ENCODE measurements around the gene ZNF345. TPM values are rescaled to one million over a fixed set of nuclear protein-coding genes. Genes with fewer than 3 reads are reported as not detected.

Gene ZNF345
- 0.10 to 0.36 TPM (median 0.34 TPM) in 3 of 5 replicates, not detected in the others for total RNA-seq (2022; extraction: Qiagen RNA extraction; ENCODE audit: low read depth)

DNA sequence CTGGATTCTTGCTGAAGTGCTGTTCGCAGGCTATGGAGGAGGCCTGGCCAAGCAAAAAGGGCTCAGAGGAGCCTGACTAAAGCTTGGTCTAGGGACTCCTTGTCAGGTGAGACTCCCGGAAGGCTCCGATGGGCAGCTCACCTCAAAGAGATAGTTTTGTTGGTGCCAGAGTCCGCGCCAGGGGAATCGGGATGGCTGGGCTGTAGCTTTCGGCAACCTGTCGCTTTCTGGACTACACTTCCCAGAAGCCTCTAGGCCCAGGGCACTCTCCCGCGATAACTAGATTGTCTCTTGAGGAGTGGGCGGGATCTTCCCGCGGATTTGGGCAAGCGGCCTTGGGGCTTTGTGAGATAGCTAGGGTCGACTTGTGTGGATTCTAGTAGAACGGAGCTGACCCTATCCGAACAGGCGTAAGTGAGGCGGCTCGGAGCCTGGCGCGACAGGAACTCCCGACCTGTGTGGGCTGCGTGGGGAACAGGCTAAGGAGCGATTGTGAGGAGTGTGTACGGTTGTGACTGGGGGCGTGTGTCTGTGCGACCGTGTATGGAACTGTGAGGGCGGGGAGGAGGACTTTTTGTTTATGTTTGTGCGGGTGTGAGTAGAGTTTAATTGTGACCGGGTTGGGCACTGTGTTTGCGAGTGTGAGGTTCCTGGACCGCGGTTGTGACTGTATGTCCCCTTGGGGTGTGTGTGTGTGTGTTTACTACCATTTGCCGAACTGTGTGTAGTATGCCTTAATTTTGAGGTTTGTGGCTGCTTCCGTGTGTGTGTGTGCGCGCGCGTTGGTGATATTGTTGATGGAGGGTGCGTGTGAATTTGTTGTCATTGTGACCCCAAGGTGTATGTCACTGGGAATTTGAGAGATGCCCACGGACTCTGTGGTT, at the start of gene ZNF345:
Gene ZNF345, plus strand, starts transcription at position 318 of the 884 bp plus-strand sequence. CDS start 25,955 bp downstream, outside the sequence.

DNA sequence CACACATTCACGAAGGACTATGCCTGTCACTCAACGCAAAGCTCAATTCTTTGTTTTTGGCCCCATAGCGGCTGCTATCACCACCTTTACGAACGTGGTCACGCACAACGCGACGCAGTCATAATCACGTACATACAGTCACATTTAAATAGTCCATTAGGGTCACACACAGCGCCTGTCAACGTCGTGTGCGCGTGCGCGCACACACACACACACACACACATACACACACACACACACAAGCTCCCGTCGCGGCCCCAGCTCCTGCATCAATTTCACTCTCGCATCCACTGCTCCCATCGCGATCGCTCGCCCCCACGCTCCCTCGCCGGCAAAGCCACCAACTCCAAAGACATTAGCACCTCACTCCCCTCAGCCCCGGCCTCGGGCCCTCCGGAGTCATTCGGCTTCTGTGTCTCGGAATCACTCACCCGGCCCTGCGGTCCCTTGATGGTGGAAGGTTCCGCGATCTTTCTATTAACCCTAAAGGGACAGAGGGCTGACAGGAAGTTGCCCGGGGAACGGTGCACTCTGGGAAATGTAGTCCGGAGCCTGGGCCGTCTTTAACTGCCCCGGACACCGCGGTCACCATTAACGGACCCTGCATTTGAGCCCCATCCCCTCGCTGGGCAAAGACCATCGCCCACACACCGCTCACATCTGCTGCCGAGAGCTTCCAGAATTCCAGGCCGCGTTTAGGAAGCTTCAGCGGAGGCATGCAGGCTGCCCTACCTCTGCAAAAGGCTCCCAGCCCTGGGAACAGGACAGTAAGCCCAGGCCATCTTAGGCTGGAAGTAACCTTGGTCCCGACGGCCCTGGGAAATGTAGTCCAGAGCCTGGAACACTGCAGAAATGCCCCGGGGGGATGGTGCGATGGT, 12.5 kb upstream of the ZNF345 start, which contains the start of gene ZNF790:
Gene ZNF790, minus strand, starts transcription at position 482 of the 878 bp plus-strand sequence. CDS start 12,768 bp downstream, outside the sequence.

DNA sequence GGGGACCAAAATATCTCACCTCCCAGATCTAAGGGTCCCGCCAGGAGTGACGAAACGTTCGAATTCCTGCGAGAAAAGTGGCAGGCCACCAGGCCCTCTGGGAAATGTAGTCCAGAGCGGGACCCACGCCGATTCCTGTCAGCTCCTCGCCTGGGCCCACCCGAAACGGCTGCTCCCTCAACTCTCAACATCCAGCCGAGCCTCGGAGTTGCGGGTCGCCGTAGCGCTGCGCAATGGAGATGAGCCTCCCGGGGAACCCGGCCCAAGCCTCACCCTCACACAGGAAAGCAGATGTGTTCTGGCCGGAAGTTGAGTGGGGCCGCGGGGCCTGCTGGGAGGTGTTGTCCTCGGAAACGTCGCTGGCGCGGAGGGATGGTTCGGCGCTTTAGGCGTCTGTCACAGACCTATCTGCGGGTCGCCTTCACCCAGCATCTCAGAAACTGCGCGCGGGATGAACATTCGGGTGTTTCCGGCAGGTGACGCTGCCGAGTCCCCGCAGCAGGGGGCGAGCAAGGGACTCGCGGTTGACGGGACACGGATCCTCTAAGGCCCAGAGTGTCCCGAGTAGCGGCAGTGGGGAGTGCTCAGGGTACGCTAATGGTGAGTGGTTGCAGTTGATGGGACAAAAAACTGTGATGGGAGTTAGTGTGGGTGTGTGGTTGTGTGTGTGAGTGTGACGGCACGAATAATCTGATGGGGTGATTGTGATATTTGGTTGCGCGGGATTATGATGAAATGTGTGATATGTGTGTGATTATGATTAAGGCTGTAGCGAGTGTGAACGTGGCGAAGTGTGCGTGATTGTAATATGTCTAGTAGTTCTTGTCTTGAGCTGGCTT, 65.5 kb downstream of the ZNF345 start, which contains the start of the genes ZNF568 and ZNF829:
Gene ZNF568, plus strand, starts transcription at position 341 of the 839 bp plus-strand sequence. CDS start 6,439 bp downstream, outside the sequence.
Gene ZNF829, minus strand, starts transcription at position 300 of the 839 bp plus-strand sequence. CDS start 1,124 bp downstream, outside the sequence.

Other genes with a start within 250 kb of the ZNF345 start
- 0.03 to 0.10 TPM (median 0.07 TPM) in 3 of 5 replicates, not detected in the others for gene ZNF382, start 245.6 kb upstream of the ZNF345 start, total RNA-seq (2022; extraction: Qiagen RNA extraction; ENCODE audit: low read depth)
- 4.9 to 8.0 TPM (median 7.5 TPM) in 5 replicates for gene ZNF461, start 184.0 kb upstream of the ZNF345 start, total RNA-seq (2022; extraction: Qiagen RNA extraction; ENCODE audit: low read depth)
- 7.2 to 10.2 TPM (median 9.6 TPM) in 5 replicates for gene ZNF567, start 163.3 kb upstream of the ZNF345 start, total RNA-seq (2022; extraction: Qiagen RNA extraction; ENCODE audit: low read depth)
- 0.27 to 1.0 TPM (median 0.47 TPM) in 5 replicates for gene ZNF850, start 78.1 kb upstream of the ZNF345 start, total RNA-seq (2022; extraction: Qiagen RNA extraction; ENCODE audit: low read depth)
- 0.13 to 0.47 TPM (median 0.31 TPM) in 4 of 5 replicates, not detected in the other for gene ZNF790, start 12.5 kb upstream of the ZNF345 start, total RNA-seq (2022; extraction: Qiagen RNA extraction; ENCODE audit: low read depth)
- 0.23 to 0.57 TPM (median 0.37 TPM) in 5 replicates for gene ZNF829, start 65.4 kb downstream of the ZNF345 start, total RNA-seq (2022; extraction: Qiagen RNA extraction; ENCODE audit: low read depth)
- gene ZNF568, start 65.5 kb downstream of the ZNF345 start, total RNA-seq (2022; extraction: Qiagen RNA extraction; ENCODE audit: low read depth), result 0.76 to 1.1 TPM (median 0.97 TPM) in 5 replicates
- gene ZNF420, start 227.6 kb downstream of the ZNF345 start, total RNA-seq (2022; extraction: Qiagen RNA extraction; ENCODE audit: low read depth), result 5.2 to 5.7 TPM (median 5.4 TPM) in 5 replicates

Data from A549 treated with GW870086 at 1 μM for 4 hours (cell line).